GM12878 (cell line): ENCODE data around the gene OSCP1.

Experiments used
- CBFB ChIP-seq: IDR thresholded peaks from 2 replicates; pipeline ENCODE4 v1.6.1; 2016; ENCODE audit warnings: antibody characterized with exemption, low read depth
- CTCF ChIP-seq, 3 experiments: IDR thresholded peaks in 2 of 3; conservative IDR thresholded peaks in 1 of 3; 2 replicates each; pipeline ENCODE4 v1.5.1; 2011; ENCODE audit warnings: low read depth in 3 of 3, low read length in 3 of 3, mild to moderate bottlenecking in 3 of 3, control low read depth in 2 of 3, moderate library complexity in 2 of 3, inconsistent platforms in 1 of 3, mixed read lengths in 1 of 3; ENCODE audit not compliant: control insufficient read depth in 2 of 3, insufficient read depth in 1 of 3; ENCODE audit errors: extremely low read depth in 1 of 3
- FOXM1 ChIP-seq: IDR thresholded peaks from 2 replicates; pipeline ENCODE4 v1.6.1; 2012; ENCODE audit warnings: low read depth, mild to moderate bottlenecking, inconsistent platforms, low read length, moderate library complexity
- MAX ChIP-seq: IDR thresholded peaks from 2 replicates; pipeline ENCODE4 v1.6.1; 2012; ENCODE audit warnings: low read depth, low read length, improper control_type of control experiment
- MTA2 ChIP-seq: fragments of 450-650 bp; IDR thresholded peaks from 2 replicates; pipeline ENCODE4 v1.6.1; 2016; ENCODE audit warnings: low read depth, mild to moderate bottlenecking, moderate library complexity
- NFYB ChIP-seq: IDR thresholded peaks from 2 replicates; pipeline ENCODE4 v1.6.1; 2011; ENCODE audit warnings: low read depth, mild to moderate bottlenecking, low read length, improper control_type of control experiment, moderate library complexity; ENCODE audit not compliant: insufficient read depth
- NR2C2 ChIP-seq: IDR thresholded peaks from 2 replicates; pipeline ENCODE4 v1.6.1; 2011; ENCODE audit warnings: borderline replicate concordance, low read depth; ENCODE audit not compliant: control insufficient read depth, insufficient read length
- PBX3 ChIP-seq: IDR thresholded peaks from 2 replicates; pipeline ENCODE4 v1.6.1; 2011; ENCODE audit warnings: mild to moderate bottlenecking, low read depth, low read length, moderate library complexity; ENCODE audit not compliant: insufficient replicate concordance
- POLR2A ChIP-seq: IDR thresholded peaks from 2 replicates; pipeline ENCODE4 v1.6.1; 2011; ENCODE audit warnings: low read depth, mild to moderate bottlenecking, low read length
- POLR2AphosphoS5 ChIP-seq: IDR thresholded peaks from 2 replicates; pipeline ENCODE4 v1.6.1; 2011; ENCODE audit warnings: mild to moderate bottlenecking, low read length, inconsistent platforms
- RCOR1 ChIP-seq: conservative IDR thresholded peaks from 2 replicates; pipeline ENCODE4 v1.6.1; 2012; ENCODE audit warnings: low read depth, low read length, improper control_type of control experiment
- TAF1 ChIP-seq: IDR thresholded peaks from 2 replicates; pipeline ENCODE4 v1.6.1; 2011; ENCODE audit warnings: mild to moderate bottlenecking, low read depth, low read length, borderline replicate concordance
- TCF12 ChIP-seq: IDR thresholded peaks from 2 replicates; pipeline ENCODE4 v1.6.1; 2011; ENCODE audit warnings: low read depth, mild to moderate bottlenecking, low read length

DNA sequence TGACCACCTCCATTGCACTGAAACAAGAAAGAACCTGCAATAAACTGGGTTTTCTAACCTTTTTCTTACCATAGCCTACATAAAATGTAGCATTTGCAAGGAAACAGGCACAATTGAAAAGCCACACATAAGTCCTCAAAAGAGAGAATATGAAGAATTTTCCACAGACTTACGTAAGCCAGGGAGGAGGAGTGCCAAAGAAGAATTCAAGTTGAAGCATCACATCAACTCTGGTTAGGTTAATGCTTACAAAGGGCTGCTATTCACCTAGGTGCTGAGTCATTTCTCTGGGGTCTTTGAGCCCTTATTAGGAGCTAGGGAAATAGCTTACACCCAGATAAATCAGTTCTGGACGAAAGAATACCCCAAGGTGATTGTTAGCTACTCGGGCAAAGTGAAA is 9.6 kb downstream of the OSCP1 start:
- TF ChIP-seq TAF1 (no peak), MTA2 (no peak), CBFB (no peak), FOXM1 (no peak), MAX (no peak), CTCF (IDR thresholded peaks at IDR 0.05 in 2 of 3, conservative IDR thresholded peaks at IDR 0.05 in 1 of 3; ENCODE audit: control insufficient read depth in 2 of 3, extremely low read depth in 1 of 3, insufficient read depth in 1 of 3, low read depth in 3 of 3, low read length in 3 of 3) (no peak), NR2C2 (no peak), PBX3 (no peak), TCF12 (no peak), POLR2AphosphoS5 (no peak), RCOR1 (no peak), NFYB (no peak), POLR2A (no peak)
